Endometrium (tissue), 2 donors: ENCODE data around the gene LPCAT1.
"Not testable (repeated sequence)": the region's sequence is repeated elsewhere in the genome, so short reads cannot be mapped to it uniquely, and the experiment has no call there.

Source experiments
- FAIRE-seq: peaks from 2 replicates; lab custom pipeline; 2012; peaks lifted over from hg19 to GRCh38; lab: Jason Lieb, UNC
- donor health status: control.
- donor health status: control.

LPCAT1 gene

DNA sequence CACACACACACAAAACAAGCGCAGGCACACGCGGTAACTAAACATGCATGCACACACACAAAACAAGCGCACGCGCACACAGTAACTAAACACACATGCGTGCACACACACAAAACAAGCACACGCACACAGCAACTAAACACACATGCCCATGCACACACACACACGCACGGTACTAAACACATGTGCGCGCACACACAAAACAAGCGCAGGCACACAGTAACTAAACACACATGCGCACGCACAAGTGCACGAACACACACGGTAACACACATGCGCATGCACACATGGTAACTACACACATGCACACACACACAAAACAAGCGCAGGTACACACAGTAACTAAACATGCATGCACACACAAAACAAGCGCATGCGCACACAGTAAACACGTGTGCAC lies 58.6 kb downstream of the LPCAT1 start:
- FAIRE-seq = no peak

GRCh38 chr5:1464511-1464910 lies 59.2 kb downstream of the LPCAT1 start:
- FAIRE-seq = no peak

DNA sequence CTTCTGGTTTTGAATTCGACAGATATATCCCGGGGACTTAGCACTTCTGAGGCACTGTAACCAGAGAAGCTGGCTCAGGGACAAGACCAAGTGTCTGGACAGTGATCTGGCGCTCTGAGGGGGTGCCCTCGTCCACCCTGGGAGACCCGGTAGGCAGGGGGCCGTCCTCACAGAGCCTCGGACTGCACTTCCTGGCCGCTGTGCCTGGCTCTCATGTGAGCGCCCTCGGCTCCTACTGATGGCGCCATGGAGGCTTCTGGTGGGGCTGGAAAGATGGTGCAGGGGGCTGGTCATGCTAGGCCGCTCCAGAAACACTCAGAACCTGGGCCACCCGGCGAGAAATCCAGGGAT lies 59.7 kb downstream of the LPCAT1 start:
- no peak for FAIRE-seq

DNA sequence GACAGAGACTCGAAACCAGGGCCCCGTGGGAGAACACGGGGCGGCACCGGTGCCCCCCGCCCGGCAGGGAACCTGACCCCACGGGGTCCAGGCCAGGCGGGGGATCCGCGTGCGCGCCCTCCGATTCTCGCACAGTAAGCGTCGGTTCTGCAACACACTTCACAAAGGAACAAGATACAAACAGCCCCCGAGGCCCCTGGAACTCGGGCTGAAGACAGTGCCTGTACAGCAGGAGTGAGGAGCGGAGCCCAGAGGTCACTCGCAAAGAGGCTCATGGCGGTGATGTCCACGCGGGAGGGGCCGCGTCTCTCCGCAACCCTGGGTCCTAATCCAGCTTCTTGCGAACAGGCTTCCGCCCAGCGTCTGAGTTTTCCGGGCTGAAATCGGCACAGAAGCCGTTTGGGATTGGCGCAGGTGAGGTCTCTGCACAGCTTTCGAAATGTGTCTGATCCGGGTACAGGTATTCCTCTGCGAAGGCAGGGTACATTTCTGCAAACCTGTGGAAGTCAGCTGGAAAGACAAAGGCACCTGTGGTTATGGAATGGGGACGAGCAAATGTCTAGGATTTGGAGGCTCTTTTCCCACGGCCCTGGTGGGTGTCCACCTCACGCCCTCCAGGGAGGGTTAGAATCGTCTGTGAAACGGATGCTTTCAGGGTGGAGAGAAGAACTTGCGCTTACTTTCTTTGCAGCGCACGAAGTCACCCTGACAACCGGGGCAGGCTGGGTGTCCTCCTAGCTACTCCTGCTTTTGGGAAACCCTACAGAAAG lies 60.2 kb downstream of the LPCAT1 start:
- no peak for FAIRE-seq

DNA sequence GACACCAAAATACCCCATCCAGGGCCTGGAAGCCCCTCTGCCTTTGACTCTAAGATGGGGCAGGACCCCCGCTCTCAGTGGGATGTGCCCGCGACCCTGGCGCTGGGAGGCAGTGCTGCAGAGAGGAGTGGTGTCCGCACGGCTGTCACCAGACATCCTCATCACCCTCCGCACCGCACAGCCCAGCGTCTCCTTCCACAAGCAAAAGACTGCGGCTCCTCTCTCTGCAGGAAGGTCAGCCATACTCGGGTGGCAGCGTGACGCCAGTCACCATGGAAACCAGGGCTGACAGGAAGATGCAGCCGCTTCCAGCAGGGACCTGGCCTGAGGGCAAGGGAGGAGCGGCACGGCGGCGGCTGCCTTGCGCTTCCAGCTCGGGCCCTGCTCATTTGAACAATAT lies 61.4 kb downstream of the LPCAT1 start:
- no peak for FAIRE-seq

- FAIRE-seq = no peak
Observed at GRCh38 chr5:1461396-1461795, 62.4 kb downstream of the LPCAT1 start.

- no peak for FAIRE-seq
Observed at GRCh38 chr5:1460054-1460682, 63.6 kb downstream of the LPCAT1 start.

GRCh38 chr5:1459435-1459834 lies 64.3 kb downstream of the LPCAT1 start:
- not testable (repeated sequence) for FAIRE-seq

DNA sequence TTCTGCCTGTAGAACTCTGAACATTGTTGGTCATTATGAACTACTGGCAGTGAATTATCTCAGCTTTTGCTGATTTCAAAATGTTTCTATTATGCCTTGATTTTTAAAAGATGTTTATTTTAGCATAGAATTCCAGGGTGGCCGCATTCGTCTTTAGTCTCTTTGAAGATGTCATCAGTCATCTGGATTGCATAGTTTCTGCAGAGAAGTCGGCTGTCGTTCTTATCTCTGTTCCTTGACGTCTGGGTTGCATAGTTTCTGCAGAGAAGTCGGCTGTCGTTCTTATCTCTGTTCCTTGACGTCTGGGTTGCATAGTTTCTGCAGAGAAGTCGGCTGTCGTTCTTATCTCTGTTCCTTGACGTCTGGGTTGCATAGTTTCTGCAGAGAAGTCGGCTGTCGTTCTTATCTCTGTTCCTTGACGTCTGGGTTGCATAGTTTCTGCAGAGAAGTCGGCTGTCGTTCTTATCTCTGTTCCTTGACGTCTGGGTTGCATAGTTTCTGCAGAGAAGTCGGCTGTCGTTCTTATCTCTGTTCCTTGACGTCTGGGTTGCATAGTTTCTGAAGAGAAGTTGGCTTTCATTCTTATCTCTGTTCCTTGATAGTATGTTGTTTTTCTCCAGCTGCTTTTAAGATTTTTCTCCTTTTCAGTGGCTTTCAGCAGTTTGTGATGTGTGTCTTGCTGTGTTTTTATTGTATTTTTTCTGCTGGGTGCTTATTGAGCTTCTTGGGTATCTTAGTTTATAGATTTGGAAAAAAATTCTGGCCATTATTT lies 67.5 kb downstream of the LPCAT1 start:
- not testable (repeated sequence) for FAIRE-seq

- FAIRE-seq = no peak
Observed at GRCh38 chr5:1453613-1454012, 70.1 kb downstream of the LPCAT1 start.

- FAIRE-seq = no peak
Observed at GRCh38 chr5:1449081-1449630, 74.6 kb downstream of the LPCAT1 start.

DNA sequence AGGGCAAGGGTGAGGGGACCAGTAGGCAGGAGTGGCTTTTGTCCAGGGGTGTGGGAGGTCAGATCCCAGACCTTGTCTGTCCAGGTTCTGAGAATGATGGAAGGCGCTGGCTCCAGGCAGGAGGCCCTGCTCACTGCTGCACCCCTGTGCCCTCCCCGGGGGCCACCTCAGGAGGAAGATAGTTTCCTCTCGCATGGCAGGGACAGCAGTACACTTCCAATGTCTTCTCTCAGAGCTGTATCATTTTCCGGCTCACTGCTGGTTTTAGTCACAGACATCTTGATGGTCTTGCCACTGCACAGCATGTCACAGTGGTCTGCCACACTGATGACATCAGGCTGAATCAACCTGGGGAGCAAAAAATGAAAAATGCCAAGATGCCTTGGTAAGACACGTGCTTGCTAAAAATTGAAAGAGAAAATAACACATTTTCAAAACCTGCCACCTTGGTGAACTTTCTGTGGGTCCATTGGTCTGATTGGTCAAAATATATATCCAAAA lies 75.2 kb downstream of the LPCAT1 start:
- no peak for FAIRE-seq

DNA sequence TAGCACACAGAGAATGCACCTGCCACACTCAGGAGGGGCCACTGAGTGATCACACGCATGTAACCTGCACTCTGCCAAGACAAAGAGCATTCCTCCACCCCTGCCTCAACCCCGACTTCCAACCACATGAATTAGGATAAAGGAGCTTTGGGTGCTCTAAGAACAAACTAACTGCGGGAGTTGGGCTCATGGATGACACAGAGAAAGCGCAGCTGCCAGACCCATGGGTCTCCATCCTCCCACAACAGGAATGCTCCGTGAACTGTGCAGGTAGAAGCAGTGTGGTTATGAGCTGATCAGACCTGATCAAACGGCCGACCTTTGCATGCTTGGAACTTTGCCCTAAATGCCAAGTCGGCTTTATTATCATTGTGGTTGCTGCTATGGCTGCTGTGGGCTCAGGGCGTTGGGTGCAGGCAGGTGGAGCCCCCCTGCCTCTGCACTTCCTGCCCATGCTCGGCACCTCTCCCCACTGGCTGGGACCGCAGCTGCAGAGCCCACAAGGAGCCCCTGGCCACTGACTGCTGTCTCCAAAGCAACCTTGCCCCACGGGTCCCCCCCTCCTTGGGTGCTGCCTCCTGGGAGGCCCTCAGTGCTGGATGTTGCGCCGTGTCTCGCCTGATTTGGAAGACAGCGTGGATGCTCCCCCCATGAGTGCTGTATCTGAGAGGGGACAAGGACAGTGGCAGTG lies 75.9 kb downstream of the LPCAT1 start:
- no peak for FAIRE-seq

DNA sequence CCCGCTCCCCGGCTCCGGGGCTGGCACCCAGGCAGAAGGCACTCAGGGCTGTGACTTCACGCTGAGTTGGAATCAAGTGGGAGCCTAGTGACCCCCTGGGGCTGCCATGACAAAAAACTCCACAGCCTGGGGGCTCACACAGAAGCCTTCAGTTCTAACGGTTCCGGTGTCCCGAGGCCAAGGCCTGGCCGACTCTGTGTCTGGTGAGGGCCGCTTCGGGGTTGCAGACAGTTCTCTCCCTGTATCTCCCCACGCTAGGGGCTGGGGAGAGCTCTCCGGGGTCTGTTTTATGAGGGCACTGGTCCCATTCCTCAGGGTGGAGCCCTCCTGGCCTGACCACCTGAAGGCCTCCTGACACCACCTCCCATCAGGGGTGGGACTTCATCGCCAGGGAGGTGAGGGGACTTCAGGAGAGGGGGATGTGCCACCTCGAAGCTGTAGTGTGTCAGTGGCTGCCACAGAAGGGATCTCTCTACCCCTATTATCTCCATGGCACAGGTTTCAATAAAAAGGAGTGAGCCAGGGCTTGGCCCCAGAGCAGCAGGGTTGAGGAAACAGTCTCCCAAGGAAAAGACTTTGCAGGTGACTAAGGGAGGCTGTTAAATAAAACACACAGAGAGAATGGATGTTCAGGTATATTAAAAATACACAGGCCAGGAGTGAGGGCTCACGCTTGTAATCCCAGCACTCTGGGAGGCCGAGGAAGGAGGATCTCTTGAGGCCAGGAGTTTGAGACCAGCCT lies 77.0 kb downstream of the LPCAT1 start:
- FAIRE-seq = no peak

DNA sequence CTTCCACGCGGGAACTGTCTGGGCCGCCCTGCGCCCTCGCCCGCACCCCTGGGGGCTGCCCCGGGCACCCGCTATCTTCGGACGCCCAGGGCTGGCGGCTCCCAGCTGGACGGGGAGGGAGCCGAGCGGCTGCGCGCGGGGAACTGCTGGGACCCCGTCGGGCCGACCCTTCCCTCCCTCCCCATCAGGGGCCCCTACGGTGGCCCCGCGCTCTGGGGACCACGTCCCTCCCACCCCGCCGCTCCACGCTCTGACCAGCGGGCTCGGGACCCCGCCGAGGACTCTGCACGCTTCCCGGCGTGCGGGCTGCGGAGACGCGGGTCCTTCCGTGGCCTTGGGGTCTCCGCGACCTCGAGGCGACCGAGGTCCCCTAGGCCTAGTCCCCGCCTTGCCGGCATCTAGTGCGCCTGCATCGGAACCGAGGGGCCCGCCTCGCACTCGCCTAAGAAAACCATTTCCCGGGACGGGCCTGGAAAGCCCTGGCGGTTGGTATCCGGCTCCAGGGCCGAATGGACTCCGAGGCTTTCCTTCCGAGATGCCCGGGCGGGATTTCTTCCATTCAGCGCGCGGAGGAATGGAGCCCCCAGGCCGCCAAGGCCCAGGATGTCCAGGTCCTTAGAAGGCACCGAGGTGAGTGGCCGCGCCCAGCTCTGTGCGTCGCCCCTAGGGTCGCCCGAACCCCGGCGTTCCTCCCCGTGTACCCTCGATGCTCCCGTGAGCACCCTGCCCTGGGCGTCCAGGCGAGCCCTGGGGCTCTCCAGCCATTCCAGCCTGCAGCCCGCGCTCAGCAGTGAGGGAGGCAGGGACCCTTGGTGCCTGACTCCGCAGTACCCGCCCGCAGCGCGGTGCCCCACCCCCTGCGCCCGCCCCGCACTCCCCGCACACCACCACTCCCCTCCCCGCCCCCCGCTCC lies 77.8 kb downstream of the LPCAT1 start:
- FAIRE-seq = no peak

DNA sequence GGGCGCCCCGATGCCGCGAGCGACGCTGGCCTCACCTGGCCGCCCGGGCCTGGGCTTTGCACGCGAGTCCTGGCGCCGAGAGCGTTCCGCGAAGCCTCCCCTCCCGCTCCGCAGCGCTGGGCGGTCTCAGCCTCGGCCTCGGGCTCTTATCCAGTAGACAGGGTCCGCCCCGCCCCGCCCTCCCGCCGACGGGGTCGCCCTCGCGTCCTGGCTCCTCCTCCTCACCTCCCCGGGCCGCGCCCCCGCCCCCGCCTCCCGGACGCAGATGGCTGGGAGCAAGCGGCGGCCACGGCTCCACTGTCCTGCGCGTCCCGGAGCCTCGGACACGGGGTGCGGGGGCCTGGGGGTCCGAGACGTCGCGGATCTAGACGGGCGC lies 78.5 kb downstream of the LPCAT1 start, which contains the start of gene SLC6A3:
SLC6A3 (minus strand) TSS at position 128 of the 376 bp plus-strand sequence. CDS start 2,243 bp downstream, outside the sequence.
- no peak for FAIRE-seq

GRCh38 chr5:1444361-1445189 lies 79.2 kb downstream of the LPCAT1 start:
- no peak for FAIRE-seq

GRCh38 chr5:1443991-1444360 lies 79.8 kb downstream of the LPCAT1 start:
- no peak for FAIRE-seq

DNA sequence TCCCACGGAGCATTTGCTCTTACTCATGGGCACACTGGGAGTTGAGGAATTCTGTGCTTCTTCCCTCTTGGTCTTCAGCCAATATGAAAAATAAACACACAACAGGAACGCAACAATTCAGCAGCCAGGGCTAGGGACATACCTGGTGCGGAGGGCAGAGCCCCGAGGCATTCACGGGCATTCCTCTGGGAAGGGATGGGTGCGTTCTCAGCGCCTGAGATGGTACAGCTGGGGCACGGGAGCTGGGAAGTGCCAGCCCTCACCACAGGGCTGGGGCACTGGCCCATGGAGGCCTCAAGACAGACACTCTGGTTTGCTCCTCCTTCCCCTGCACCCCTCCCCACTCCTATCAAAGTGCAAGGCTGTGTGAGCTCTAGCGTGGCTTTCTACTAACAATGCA lies 80.6 kb downstream of the LPCAT1 start:
- no peak for FAIRE-seq
